HG02870 (cell line): ENCODE measurements around the gene TAF1B.
A peak's percentile ranks its signal among the peaks of the same experiment; 100 is the strongest.

Experiments used
- ATAC-seq: cut with Tn5 transposase; IDR thresholded peaks from one replicate; pipeline ENCODE4 v1.9.1; 2021; ENCODE audit warnings: mild to moderate bottlenecking, moderate library complexity; ENCODE audit not compliant: unreplicated experiment

Gene TAF1B

DNA sequence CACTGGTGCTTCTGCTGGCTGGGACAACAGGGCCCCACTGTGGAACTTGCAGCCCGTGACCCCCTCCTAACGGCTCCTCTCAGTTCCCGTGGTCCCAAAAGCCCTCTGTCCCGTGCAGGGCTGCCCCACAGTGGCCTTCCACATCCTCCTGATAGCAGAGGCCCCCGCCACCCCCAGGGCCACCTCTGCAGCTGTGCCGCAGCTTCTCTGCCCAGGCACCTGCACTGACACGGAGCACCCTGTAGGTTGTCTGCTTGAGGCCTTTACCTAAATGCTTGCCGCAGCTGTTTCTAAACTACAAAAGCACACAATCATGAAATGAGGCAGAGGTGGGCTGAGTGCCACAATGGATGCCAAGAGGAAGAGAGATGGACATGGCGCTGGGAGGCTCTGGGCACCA, 94.7 kb downstream of the TAF1B start:
- ATAC-seq, result no peak

DNA sequence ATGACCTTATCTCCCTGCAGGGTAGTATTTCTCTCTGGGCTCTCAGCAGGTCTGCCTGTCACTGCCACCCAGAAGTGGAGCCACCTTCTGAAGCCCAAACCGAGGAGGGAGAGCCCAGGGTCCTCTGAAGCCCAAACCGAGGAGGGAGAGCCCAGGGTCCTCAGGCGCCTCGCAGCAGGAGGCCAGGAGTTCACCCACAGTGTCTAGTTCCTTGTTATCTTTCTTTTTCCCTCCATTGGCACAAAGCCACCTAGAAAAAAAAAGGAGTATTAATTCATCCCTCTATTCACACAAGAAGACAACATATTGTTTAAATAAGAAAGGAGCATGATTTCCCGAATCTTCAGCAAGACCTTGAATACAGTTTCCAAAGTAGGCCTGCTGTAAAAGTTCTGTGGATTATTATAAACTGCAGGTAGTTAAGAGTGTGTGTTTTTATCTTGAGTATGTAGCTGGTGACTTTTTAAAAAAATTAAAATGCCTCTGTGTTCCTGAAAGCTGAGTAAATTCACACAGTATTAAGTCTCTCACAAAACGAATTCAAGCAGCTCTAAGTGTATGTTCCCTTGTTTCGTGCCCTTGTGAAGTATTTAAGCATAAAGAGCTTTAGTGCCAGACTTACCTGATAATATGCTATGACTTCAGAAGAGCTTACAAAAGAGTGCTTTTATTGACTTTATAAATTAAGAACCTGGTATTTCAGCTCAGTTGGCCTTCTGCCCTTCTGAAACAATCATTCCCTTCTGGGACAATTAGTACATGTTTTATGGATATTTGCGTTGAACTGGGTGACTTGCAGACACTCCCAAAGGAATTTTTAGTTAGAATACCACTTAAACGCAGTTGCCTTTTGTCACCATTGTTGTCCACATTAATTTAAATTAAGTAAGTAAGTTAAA, 96.6 kb downstream of the TAF1B start:
- no peak for ATAC-seq

DNA sequence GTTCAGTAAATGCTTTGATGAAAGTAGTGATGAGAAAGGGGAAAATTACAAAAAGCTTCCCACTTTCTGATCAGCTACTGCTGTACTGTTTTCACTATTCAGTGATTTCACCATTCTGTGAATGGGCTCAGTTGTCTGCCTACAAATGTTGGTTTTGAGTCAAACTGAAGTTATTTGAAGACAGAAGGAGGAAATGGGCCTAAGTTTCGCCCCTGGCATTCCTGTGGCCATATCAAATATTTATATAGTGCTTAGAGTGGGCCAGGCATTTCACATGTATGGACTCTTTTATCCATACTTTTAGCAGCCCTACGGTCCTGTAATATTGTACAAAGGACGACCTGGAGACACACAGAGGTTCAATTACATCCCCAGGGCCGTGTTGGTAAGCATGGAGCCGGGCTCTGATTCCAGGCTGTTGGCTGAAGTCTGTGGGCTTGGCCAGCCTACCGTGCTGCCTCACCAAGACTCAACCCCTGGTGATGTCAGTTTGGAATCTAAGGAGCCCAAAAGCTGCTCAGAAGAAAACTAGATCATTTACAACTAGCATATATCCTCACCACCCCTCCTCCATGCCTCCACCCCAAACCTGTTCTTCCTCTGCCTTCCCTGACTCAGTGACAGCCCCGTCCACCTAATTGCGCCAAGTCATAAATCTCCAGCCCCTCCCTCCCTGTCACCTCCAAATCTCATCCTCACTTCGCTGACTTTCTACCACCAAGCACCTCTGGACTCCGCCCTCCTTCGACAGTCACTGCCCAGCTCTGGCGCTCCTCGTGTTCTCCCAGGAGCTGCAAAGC, 98.1 kb downstream of the TAF1B start:
- ATAC-seq, result no peak

DNA sequence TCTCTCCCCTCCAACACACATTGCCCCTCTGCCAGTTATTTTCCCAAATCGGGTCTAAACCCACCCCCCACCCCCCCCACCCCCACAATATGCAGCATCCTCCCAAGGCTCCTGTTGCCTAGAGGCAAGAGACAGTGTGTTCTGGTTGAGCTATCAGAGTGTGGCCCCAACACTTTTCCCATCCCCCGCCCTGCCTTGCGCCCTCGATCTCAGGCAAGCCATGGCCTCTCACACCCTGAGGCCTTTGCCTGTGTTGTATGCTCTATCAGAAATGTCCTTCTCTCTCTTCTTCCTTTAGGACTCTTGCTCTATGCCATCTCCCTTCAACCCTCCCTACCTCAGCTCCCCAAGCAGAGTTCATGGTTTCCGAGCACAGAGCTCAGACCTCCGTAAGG, 98.7 kb downstream of the TAF1B start:
- no peak for ATAC-seq

DNA sequence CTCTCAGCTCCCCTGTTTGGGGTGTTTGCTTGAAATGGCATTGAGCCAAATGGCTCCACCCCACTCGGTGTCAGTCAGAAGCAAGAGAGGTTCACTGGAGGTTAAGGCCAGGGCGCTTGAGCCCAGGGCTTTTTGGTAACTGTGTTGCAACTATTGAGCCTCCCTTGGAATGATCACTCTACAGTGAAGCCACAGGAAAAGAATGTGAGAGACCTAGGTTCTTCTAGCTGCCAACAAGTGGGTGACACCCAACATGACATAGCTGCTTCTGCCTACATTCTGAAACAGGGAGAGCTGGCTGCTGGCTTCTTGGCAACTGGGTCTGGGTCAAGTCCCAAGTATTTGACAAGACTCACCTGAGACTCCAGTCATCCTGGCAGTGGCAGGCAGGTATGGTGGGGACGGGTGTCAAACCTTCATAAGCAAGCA, 101.1 kb downstream of the TAF1B start:
- ATAC-seq, result no peak

DNA sequence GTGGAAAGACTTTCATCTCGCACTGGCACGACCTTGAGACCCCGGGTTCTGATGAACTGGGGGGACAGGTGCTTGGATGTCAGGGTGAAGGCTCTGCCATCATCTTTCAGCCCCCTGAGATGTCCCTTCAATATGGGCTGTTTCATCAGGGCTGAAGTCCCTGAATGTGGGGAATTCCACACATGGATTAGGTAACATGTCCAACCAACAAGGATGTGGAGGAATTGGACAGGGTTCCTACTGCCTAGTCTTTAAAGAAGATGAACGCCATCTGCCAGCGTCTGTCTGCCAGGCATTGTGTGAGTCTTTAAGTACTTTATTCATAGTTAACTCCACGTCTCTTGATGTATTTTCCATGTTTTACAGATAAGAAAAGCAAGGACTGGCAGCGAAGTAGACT, 102.3 kb downstream of the TAF1B start:
- no peak for ATAC-seq

DNA sequence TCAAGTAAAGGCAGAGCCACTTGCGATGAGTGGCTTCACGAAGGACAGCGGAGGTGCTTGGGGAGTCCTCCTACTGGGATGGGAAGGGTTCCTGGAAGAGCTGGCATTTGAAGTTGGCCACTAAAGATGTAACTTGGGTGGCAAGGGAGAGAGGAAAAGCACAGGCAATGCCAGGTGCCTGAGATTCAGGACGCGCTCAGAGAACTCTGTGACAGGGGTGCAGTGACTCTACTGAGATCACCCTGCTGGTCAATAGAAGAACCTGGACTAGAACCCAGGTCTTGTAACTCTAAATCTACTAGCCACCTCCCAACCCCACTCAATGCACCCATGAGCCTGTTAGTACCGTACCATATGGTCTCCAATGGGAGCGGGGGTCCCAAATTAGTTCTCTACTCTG, 102.8 kb downstream of the TAF1B start:
- no peak for ATAC-seq

DNA sequence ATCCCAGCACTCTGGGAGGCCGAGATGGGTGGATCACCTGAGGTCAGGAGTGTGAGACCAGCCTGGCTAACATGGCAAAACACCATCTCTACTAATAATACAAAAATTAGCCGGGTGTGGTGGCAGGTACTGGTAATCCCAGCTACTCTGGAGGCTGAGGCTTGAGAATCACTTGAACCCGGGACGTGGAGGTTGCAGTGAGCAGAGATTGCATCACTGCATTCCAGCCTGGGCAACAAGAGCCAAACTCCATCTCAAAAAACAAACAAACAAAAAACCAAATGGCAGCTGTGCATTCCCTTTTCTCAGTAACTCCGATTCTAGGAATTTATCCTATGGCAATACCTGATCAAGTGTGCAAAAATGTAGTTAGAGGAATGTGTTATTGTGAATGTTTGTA, 103.5 kb downstream of the TAF1B start:
- ATAC-seq, result no peak

DNA sequence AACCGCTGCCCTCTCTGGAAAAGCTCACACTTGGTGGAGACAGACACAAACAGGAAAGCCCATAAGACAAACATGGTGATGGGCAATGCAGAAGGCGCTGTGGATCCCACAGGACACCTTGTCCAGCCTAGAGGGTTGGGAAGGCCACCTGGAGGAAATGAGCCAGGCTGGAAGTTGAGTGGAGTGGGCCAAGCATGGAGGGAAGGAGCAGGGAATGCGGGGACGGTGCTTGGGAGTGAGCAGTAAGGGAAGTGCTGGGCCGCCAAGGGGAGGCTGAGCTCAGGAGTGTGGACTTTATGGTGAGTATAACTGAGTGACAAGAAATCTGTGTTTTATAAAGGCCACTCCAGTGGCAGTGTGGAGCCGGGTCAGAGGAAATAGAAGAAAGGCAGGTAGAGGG, 105.4 kb downstream of the TAF1B start:
- no peak for ATAC-seq

DNA sequence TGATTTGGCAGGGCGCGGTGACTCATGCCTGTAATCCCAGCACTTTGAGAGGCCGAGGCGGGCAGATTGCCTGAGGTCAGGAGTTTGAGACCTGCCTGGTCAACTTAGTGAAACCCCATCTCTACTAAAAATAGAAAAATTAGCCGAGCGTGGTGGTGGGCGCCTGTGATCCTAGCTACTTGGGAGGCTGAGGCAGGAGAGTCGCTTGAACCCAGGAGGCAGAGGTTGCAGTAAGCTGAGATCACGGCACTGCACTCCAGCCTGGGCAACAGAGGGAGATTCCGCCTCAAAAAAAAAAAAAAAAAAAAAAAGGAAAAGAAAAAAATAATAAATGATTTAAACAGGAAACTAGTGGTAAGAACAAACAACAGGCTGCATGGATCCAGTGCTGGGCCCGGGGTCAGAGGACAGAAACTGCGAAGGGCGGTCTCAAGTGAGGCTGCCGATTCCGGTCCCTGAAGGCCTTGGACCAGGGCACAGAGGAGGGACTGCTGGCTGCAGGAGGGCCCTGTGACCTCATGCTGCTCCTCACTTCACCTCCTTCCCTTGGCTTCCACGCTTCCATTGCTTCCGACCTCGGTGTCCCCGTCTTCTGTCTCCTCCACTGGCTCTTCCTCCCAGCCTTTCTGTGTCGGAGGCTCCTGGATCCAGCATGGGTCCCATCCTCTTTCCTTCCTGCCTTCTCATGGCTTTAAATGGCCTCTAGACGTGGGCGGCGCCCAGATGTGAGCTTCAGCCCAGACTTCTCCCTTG, 106.1 kb downstream of the TAF1B start:
- ATAC-seq, result no peak

DNA sequence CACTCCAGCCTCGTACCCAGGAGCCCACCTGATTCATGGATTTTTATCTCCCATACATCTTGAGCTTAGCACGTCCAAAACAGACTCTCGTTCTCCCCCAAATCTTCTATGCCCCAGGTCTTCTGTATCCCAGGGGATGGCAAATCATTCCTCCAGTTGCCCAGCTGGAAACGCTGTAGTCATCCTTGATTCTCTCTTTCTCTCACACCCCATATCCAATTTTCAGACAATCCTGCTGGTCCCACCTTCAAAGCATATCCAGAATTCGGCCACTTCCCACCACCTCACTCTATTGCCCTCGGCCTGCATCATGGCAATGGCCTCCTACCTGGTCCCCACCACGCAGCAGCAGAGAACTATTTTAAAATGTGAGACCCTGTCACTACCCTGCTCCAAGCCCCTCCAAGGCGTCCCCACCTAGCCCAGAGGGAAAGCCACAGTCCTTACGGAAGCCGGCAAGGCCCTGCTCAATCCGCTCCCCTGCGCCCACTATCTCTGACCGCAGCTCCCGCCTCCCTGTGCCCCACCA, 106.8 kb downstream of the TAF1B start:
- ATAC-seq, result no peak

DNA sequence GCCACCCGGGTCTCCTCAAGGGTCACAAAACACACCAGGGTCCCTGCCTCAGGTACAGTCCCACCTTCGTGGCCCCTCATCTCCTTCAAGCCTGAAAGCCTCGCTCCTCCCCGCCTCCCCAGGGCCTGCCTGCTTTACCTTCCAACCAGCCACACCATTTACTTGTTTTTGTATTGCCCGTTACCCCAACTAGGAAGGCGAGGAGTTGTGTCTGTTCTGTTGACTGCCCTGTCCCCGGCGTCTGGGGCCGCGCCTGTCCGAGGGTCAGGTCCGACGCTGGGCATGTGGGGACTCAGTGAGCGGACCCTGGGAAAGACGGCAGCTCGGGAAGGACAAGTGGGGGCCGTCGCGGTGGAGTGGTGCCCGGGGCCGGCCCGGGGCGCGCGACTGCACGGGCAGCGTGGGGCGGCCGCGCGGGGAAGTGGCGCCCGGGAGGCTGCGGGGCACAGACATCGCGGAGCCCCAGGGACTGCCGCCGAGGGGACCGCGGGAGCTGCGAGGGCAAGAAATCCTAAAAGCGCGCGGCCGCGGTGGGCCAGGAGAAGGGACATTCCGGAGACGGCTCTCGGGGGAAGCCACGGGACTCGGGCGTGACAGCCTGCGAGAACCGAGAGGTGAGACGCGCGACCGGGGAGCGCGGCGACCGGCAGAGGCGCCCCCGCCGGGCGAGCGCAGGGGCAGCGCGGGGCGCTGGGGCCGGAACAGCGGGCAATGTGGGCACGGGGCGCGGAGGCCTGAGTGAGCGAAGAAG, 107.4 kb downstream of the TAF1B start:
- peak; percentile 37 for ATAC-seq

DNA sequence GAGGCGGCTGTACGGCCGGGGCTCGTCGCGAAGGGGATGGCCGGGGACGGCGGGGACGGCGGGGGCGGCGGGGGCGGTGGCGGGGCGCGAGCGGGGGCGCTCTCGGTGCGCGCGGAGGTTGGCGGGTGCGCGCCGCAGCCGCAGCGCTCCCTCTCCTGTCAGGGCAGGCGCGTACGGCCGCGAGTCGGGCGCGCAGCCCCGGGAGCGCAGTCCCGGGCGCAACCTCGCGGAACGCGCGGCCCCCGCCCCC, 107.9 kb downstream of the TAF1B start:
- ATAC-seq, result no peak

DNA sequence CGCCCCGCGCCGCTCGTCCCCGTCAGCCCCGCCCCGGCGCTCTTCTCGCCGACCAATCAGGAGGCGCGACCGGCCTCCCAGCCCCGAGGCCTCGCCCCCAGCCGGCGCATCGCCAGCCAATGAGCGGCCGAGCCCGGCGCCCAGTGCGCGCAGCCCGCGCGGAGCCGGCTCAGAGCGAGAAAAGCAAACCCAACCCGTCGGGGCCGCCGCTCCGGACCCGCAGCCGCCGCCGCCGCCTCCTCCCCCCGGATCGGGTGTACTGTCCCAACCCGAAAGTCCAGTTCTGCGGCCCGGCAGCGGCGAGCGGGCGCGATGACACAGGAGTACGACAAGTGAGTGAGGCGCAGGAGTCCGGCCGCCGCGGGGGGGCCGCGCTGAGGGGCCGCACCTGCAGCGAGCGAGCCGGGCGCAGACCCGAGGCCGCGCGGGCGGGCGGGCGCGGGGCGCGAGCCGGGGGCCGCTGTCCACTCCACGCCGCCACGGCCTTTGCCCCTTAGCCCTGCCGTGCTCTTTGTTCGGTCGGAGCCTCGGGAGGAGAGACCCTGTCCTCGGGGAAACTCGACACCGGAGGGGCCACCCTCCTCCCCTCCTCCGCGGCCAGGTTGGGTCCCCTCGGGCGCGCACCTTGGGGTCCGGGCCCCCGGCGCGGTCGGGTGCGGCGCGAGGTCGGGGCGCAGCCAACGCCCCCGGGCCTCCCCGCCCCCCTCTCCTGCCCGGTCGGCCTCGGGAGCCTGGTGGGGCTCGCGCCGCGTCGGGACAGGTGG, 108.4 kb downstream of the TAF1B start, which contains the start of gene GRHL1:
Gene GRHL1, plus strand, starts transcription at position 172 of the 764 bp plus-strand sequence. Its CDS starts 141 bp downstream, at position 313.
- ATAC-seq, result peak; percentile 93

DNA sequence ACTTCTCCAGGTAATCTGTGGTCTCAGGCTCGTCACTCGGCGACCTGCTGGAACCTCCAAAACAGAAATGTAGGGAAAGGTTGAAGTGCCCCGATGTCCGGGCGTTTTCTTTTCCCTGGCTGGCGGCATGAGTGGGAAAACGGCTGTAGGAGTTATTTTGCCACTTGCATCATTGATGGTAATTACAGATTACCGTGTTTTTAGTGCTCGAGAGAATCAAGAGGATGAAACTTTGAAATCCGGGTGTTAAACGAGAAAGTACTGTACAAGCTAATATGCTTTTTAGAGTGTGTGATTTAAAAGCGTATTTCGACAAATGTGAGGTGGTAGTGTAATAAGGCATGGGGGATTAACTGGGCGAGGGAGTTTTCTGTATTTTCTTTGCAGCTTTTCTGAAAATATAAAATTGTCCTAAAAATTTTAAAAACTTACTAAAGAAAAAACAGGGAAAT, 109.0 kb downstream of the TAF1B start:
- ATAC-seq, result no peak

DNA sequence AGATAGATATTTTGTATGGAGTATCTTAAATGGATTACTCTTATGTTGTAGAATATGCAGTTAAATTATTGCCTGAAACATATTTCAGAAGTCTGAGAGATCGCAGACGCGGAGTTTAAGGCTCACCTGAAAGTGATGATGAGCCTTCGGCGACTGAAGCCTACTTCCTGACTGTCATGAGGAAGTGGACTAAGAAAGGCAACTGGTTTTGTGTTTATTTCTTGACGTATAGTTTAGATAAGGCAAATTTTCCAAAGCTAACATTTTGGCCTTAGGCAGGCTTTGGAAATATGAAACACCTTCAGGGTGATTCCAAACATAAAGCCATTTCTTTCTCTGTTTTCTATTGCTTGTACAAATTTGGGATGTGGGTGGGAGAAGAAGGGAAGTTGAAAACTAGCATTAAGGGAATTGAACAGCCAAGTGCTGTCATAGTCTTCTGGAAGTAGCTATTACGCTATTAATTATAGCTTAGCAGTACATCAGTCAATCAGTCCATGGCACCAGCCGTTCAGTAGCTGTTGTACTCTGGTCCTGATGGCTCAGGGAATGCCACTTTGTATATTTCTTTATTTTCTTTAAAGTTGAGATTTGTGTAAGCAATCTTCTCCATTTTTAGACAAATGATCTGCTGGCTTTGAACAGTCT, 109.7 kb downstream of the TAF1B start:
- no peak for ATAC-seq

DNA sequence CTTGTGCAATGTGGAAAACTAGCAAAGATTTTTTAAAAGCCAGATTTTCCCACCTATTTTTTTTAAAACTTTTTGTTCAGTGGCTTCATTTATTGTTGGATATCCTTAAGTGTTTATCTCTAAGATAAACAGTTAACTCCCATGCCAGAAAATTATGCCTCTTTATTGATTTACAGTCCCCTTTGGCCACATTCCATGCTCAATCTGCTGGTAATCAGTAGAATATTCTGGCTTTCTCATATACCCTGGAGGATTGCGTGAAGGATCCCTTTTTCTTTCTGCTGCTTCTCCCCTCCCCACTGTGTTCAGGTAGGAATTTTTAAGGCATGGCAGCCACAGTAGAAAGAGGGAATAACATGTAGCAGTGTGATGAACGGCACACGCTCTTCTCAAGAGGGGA, 110.9 kb downstream of the TAF1B start:
- ATAC-seq, result no peak

DNA sequence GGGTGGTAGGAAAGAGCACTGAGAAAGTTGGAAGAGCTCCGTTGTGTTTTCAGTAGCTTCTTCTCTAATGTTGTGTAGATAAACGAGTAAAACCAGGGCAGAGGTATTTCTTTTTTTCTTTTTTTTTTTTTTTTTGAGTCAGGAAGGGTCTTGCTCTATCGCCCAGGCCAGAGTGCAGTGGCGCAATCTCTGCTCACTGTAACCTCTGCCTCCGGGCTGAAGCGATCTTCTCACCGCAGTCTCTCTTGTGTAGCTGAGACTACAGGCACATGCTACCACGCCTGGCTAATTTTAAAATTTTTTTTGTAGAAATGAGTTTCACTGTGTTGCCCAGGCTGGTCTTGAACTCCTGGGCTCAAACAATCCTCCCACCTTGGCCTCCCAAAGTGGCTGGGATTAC, 114.8 kb downstream of the TAF1B start:
- no peak for ATAC-seq

DNA sequence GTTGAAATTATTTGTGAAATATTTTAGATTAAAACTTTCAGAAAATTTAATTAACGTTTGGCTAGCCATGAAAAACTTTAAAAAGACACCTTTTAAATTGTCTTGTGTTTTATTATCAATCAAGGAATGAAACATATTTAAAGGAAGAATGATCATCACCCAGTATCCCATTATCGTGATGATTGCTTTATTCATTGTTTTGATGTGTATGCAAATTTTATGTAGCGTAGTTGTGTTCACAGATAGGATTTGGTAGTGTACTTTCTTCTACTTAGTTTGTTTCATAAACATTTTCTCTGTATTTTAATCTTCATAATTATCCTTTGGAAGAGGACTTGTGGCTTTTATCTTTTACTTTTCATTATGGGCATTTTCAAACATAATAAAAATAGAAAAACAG, 116.0 kb downstream of the TAF1B start:
- no peak for ATAC-seq
